Epithelial cell of proximal tubule (primary cell): ENCODE data around the gene CREG1. TPM values are rescaled to one million over a fixed set of nuclear protein-coding genes. Genes with fewer than 3 reads are reported as not detected.
"Not testable (repeated sequence)": the region's sequence is repeated elsewhere in the genome, so short reads cannot be mapped to it uniquely, and the experiment has no call there.

Experiments used
- DNase-seq: peaks from one replicate; pipeline ENCODE4 v3.0.0-alpha.2; 2011; ENCODE audit warnings: low read depth
- H3K4me3 ChIP-seq: 2 replicates; pipeline ENCODE4 v1.5.1; 2011; ENCODE audit warnings: low read depth, mild to moderate bottlenecking, low read length
- total RNA-seq: library from RNA; depleted of rRNA; stranded (reverse); fragments of >200 nt; gene quantifications from 2 replicates; pipeline ENCODE4 v1.2.3, GENCODE V29; 2015
- TF ChIP-seq, protein P1 (sequence below): conservative IDR thresholded peaks from 2 replicates; pipeline ENCODE4 v1.5.1; 2012; ENCODE audit warnings: low read depth, mild to moderate bottlenecking, low read length

The CREG1 gene
- total RNA-seq, 1 donor from 2014 or later, result 48.1 TPM

DNA sequence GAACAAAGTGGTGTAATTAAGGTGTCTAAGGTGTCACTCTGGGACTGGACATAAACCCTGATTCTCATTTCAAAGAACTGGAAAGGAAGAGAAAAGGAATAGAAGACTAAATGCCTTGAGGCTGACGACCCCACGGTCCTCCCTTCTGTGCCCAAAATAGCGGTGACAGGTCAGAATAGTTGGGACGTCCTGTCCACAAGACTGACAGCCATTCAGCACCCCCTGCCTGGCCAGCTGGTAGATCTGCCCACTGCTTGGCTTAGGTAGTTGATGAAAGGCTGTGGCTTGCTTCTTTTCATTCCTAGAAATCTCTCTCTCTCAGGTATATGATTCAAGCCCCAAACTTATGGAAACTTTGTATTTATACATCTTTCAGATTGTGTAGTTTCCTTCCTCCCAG, 26.4 kb upstream of the CREG1 start:
- DNase-seq, result no peak
- no peak overlapping the region for H3K4me3 ChIP-seq
- TF ChIP-seq, protein P1, sequence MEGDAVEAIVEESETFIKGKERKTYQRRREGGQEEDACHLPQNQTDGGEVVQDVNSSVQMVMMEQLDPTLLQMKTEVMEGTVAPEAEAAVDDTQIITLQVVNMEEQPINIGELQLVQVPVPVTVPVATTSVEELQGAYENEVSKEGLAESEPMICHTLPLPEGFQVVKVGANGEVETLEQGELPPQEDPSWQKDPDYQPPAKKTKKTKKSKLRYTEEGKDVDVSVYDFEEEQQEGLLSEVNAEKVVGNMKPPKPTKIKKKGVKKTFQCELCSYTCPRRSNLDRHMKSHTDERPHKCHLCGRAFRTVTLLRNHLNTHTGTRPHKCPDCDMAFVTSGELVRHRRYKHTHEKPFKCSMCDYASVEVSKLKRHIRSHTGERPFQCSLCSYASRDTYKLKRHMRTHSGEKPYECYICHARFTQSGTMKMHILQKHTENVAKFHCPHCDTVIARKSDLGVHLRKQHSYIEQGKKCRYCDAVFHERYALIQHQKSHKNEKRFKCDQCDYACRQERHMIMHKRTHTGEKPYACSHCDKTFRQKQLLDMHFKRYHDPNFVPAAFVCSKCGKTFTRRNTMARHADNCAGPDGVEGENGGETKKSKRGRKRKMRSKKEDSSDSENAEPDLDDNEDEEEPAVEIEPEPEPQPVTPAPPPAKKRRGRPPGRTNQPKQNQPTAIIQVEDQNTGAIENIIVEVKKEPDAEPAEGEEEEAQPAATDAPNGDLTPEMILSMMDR, result no peak

DNA sequence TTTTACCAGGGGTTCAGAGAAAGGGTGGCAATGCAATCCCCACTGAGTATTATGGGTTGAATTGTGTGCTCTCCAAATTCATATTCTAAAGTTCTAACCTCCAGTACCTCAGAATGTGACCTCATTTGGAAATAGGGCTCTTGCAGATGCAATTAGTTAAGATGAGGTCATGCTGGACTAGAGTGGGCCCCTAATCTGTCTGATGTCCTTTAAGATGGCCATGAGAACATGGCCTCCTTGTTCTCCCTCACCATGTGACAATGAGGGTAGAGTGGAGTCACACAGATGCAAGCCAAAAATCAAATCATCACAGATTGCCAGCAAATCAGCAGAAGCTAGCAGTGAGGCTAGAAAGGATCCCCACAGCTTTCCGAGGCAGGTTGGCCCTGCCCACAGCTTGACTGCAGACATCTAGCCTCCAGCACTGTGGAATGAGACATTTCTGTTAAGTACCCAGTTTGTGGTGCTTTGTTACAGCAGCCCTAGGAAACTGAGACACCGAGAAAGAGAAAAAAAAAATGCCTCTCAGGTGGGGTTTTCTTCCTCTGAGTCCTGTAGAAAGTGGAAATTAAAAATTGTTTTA, 25.5 kb upstream of the CREG1 start:
- DNase-seq, result no peak
- TF ChIP-seq, protein P1, result no peak
- H3K4me3 ChIP-seq, result no peak overlapping the region

DNA sequence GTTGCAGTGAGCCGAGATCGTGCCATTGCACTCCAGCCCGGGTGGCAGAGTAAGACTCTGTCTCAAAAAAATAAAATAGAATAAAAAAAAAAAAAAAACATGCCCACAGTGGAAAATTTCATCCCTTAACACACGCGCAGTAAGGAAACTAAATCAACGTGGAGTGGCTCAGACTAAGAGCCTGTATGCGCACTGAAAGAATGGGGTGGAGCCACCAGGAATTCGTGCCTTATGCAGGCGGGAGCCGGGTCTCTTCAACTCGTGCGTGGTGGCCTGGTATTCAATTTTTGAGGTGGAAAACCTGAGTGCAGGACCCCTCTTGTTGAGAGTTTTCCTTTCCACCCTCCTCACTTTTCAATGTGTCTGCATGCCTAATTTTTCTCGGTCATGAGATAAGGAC, 22.1 kb upstream of the CREG1 start:
- no peak for DNase-seq
- H3K4me3 ChIP-seq, result no peak overlapping the region
- TF ChIP-seq, protein P1, result no peak

DNA sequence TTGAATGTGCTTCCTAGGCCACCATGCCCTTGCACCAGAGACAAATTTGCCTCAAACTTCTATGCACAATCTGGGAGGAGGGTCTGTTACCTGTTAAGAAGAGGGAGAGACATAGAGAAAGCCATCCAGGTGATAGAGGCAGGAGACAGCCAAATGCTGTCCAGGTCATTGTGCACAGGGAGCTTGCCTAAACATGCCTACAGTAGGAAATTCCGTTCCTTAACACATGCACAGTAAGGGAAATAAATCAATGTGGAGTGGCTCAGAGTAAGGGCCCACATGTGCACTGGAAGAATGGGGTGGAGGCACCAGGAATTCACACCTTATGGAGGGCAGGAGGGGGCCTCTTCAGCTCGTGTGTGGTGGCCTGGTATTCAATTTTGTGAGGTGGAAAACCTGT, 19.5 kb upstream of the CREG1 start:
- TF ChIP-seq, protein P1, result no peak
- DNase-seq, result no peak
- no peak overlapping the region for H3K4me3 ChIP-seq

DNA sequence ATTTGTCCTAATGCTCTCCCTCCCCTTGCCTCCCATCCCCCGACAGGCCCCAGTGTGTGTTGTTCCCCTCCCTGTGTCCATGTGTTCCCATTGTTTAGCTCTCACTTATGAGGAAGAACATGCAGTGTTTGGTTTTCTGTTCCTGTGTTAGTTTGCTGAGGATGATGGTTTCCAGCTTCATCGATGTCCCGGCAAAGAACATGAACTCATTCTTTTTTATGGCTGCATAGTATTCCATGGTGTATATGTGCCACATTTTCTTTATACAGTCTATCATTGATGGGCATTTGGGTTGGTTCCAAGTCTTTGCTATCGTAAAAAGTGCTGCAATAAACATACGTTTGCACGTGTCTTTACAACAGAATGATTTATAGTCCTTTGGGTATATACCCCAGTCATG, 17.1 kb upstream of the CREG1 start:
- DNase-seq, result not testable (repeated sequence)

DNA sequence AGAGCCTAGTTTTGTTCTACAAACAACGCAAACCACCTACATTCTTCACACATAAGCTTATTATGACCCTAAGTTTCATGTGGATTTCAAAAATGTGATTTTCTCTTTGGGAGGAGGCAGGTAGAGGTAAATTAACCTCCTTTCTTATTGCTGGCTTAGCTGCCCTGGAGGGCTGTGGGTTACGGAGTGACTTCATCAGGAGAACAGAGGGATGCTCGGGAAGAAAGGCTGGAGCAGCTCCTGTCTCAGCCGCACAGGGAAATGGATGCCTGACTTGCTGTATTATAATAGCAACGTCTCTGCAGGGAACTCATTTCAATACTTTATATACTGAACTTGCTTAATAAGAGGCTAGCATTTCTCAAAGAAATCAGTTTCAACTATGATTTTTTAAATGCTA, 14.1 kb upstream of the CREG1 start:
- no peak overlapping the region for H3K4me3 ChIP-seq
- TF ChIP-seq, protein P1, result no peak
- DNase-seq, result no peak

More for the DNA sequence above, 17.1 kb upstream of the CREG1 start:
- H3K4me3 ChIP-seq, result not testable (repeated sequence)

- TF ChIP-seq, protein P1, result no peak
- H3K4me3 ChIP-seq, result no peak overlapping the region
- no peak for DNase-seq
Measured at GRCh38 chr1:167566766-167567165, 13.2 kb upstream of the CREG1 start.
